IPS-NIHi7 (cell line): ENCODE data around the gene PRPF39.
A peak's percentile ranks its signal among the peaks of the same experiment; 100 is the strongest.
"Not testable (repeated sequence)": the region's sequence is repeated elsewhere in the genome, so short reads cannot be mapped to it uniquely, and the experiment has no call there.

Experiments
- DNase-seq: peaks from one replicate; pipeline ENCODE4 v3.0.0; 2012; ENCODE audit warnings: mixed read lengths; ENCODE audit errors: extremely low spot score

PRPF39 gene

DNA sequence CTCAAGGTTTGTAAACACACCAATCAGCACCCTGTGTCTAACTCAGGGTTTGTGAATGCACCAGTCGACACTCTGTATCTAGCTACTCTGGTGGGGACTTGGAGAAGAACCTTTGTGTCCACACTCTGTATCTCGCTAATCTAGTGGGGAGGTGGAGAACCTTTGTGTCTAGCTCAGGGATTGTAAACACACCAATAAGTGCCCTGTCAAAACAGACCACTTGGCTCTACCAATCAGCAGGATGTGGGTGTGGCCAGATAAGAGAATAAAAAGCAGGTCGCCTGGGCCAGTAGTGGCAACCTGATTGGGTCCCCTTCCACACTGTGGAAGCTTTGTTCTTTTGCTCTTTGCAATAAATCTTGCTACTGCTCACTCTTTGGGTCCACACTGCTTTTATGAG lies 2.8 kb upstream of the PRPF39 start:
- not testable (repeated sequence) for DNase-seq

DNA sequence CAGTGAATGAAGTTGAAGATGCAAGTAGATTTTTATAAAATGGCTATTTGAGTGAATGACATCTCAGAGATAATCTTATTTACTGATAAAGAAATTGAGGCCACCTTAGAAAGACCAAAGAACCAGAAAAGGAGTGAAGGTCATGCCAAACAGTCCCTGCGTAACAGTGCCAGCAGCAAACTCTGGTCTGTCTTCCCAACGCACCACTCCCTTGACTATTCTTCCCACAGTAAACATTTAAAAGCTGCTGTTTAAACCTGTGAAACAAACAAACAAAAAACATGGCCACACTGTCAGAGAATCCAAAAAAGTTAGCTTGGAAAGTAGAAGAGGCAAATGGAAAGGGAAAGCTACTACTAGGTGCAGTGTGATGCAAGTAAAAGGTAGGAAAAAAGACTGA lies 1.5 kb upstream of the PRPF39 start:
- DNase-seq, result no peak

DNA sequence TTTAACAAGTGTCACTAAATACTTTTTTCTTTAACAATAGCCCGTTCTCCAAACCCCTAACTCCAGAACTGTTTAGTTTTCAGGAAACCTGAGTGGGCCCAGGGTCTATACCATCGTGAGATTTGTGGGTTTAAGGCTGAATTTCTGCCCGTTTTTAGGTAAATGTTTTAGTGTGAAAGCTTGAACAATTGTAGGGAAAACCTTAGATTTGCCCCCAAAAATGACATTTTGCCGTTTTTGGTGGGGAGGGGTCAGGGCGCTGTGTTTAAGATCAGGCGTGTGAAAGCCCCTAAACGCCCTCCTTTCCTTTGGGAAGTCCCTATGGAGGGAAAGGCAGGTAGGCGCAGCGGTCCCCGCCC lies 320 bp upstream of the PRPF39 start:
- DNase-seq, result no peak

DNA sequence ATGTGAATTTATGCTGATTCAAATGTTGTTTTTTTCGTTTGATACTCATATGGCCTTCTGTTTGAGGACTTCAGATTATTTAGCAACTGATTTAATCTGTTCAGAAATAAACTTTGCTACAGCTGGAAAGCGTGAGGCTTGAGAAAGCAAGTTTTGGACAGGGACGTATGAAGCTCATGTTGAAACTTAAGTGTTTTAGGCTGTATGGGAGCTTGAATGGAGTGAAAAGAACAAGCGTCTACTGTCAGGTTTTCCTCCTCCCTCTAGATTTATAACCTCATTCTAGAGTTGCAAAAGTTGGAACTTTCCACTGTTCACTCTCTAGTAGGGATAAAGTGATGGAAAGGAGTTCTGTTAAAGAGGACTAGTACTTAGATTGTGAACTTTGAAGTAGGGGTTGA lies 1.0 kb downstream of the PRPF39 start:
- no peak for DNase-seq

DNA sequence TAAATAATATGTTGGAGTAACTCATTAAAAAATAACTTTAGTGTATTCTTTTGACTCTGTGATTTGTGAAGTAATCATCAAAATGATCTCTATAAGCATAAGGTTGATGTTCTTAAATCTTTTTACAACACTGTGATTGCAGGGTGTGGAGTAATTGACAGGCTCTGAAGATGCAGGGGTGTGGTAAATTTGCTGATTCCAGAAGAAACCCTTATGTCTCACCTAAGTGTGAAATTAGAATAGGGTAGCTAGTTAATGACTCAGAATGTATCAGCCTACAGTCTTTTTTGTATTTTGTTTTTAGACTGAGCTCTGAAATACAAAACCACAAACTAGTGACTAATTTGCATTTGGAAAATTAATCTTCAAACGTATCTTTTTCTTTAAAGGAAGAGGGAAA lies 5.9 kb downstream of the PRPF39 start:
- no peak for DNase-seq

DNA sequence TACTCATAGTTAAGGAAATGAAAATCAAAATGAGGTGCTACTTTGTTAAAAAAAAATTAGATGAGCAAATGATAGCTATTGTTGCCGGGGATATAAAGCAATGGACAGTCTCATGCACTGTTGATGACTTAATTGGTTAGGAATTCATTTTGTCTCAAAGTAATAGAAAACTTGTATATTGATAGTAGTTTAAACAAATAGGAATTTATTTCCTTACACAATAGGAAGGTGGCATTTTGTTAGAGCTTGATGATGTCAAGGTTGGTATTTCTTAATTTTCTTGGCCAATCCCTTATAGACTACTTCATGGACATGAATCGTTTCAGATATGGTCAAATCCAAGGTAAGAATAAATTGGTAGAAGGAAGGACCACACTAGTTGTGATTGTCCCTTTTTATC lies 7.8 kb downstream of the PRPF39 start:
- DNase-seq, result no peak

DNA sequence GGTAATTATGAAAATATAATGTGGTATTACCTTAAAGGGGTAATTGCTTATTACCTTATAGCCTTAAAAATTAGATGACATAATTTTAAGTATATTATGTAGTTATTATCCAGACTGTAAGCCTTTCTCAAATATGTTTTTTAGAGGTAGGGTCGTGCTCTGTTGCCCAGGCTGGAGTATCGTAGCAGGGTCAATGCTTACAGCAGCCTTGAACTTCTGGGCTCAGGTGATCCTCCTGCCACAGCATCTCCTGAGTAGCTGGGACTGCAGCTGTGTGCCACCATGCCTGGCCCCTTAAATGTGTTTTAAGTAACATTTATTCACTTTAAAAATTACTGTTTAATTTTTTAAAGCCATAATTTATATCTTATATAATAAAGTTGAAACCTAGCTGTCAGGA lies 10.4 kb downstream of the PRPF39 start:
- DNase-seq, result no peak

DNA sequence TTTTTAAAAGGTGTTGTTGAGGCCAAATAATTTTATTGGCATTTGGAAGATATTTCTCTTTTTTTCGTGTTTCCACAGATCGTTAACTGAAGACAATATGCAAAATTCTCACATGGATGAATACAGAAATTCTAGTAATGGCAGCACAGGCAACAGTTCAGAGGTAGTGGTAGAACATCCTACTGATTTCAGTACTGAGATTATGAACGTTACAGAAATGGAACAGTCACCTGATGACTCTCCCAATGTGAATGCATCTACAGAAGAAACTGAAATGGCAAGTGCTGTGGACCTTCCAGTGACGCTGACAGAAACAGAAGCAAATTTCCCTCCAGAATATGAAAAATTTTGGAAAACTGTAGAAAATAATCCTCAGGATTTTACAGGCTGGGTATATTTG lies 11.2 kb downstream of the PRPF39 start:
- DNase-seq, result no peak

DNA sequence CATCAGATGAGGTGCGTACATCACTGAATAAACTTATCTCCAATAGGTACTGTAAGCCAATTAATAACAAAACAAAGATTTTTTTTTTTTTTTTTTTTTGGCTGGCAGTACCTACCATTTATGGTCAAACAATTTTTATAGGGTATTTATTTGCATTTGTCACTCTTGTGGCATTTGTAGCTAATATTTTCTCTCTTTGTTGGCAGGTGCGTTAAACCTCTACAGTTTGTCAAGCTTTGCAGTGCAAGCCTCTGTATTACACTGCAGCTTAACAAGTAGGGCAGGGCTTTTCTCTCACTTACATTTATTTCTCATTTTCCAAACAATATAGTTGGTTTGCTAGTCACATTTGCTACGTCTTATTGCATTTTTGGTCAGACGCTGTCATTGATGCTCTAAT lies 12.3 kb downstream of the PRPF39 start:
- no peak for DNase-seq

DNA sequence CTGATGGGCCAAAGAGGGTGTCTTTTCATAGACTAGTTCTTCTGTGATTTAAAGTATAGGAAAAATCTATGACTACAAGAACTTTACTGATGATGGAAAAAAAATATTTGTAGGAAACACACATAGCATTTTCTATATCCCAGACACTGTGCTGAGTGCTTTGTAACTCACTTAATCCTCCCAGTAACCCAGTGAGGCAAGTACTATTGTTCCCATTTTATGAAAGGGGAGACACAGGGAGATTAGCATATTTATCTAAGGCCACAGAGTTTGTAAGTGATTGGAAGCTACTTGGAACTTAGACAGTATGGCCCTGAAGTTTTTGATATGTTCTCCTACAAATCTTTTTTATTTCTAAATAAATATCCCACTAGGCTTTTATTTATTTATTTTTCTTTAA lies 19.9 kb downstream of the PRPF39 start:
- DNase-seq, result no peak

DNA sequence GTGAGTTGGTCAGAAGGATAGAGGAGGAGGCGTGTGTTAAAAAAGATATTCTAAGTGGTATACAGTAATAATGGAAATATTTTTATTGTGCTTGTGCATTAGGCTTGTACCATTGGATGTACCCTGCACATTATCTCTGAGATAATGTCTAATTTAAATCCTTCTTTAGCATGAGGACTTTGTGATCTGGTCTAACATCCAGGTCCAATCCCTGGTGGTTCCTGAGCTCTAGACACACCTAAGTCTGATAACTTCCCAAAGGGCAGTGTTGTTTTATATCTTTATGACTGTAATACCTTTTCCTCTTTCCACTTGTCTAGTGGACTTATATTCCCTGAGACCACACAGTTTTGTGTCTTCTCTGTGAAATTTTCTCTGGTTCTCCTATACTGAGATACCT lies 20.6 kb downstream of the PRPF39 start:
- no peak for DNase-seq

DNA sequence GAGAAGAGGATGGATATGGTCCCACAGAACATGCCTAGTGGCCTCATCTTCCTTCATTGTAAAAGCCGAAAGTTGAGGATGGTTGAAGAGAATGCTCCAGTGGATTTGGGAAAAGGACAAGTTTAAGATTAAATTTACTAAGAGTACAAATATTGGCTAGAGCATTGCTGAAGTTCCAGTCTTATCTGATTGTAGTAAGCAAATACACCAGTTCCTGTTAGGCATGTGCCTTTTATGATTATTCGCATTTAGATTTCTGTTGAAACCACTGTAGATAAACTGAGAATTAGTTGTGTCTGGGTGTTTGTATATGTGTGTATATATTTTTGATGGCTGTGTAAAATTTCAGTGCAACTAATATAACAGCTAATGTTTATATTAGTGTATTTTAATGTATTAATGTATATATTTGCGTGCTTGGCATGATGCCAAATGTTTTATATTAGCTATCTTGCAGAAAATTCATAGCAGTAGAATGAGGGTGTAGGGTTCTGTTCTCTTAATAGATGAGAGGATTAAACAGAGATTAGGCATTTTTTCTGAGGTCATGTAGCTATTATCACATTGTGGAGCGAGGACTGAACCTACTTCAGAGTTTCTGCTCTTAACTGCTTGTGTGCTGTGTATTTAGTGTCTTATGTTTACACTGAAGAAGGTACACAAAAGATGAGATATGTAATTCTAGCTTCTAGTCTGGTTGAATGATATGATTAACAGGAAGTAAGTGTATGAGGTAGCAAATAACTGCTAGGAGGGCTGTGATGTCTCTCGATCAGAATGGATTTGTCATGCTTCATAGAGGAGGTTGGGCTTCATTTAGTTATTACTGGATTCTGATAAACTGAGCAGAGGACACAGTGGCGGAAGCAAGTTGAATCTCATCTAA lies 29.2 kb downstream of the PRPF39 start:
- DNase-seq, result no peak

DNA sequence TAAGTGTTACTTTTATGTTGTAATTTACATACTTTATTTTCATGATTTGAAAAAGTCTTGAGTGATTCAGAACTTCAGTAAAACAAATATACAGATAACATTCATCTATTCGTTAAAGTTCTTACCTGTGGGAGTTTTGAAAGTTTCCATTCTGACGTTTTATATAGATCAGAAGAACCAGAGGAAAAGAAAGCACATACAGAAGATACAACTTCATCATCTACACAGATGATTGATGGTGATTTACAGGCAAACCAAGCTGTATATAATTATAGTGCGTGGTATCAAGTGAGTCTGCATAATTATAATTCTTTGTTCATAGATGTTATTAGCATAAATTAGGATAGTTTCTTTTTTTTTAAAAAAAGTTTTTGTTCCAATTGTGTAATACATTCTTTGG lies 30.4 kb downstream of the PRPF39 start:
- DNase-seq, result no peak

DNA sequence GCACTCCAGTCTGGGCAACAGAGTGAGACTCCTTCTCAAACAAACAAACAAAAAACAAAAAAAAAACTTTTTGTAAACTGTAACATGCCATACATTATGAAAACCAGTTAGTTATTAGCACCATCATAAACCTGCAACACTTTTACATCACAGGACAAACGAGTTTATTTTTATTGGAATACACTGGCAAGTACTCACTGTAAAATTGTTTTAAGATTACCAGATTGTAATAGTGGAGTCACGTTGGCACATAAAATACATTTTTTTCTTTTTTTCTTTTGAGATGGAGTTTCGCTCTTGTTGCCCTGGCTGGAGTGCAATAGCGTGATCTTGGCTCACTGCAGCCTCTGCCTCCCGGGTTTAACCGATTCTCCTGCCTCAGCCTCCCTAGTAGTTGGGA lies 34.7 kb downstream of the PRPF39 start:
- DNase-seq, result no peak

DNA sequence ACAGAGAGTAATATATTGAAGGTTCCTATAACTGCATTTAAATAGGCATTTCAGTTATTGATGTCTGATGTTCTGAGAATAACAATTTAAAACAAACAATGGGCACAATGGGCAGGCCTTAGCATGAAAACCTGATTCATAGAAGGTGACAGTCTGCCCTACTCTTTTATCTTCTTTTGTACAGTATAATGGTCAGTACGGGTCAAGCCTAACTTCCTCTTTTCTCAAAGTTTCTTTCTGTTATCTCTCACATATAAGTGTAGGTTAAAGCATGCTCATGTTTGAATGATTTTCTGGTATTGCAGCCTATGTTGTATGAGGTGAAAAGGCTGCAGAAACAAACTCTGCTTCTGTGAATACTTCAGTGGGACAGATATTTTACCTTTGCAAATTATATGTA lies 36.2 kb downstream of the PRPF39 start:
- no peak for DNase-seq

DNA sequence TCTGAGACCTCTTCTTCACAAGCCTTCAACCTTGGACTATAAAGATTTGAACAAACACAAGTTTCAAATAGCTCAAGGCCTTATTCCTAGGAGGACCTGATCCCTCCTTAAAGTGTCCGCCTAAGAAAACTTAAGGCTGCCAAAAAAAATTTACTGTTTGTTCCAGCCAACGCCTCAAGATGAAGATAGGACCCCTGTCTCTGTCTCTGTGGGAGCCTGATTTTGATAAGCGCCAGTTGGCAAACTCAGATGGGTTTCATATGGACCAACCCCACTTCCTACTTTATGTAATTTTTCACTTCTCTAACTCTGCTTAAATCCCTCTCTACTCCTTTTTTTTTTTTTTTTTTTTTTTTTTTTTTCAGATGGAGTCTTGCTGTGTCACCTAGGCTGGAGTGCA lies 39.4 kb downstream of the PRPF39 start:
- DNase-seq, result no peak

DNA sequence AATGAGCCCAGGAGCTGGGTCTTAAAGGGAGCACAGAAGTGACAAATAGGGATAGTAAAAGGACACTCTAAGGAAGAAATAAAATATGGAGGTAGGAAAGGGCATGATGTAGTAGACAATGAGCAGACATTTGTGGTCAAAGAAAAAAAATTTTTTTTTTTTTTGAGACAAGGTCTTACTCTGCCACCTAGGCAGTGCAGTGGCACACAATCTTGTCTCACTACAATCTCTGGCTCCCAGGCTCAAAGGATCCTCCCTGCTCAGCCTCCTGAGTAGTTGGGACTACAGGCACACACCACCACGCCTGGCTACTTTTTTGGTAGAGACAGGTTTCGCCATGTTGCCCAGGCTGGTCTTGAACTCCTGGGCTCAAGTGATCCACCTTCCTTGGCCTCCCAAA lies 41.8 kb downstream of the PRPF39 start:
- no peak for DNase-seq

DNA sequence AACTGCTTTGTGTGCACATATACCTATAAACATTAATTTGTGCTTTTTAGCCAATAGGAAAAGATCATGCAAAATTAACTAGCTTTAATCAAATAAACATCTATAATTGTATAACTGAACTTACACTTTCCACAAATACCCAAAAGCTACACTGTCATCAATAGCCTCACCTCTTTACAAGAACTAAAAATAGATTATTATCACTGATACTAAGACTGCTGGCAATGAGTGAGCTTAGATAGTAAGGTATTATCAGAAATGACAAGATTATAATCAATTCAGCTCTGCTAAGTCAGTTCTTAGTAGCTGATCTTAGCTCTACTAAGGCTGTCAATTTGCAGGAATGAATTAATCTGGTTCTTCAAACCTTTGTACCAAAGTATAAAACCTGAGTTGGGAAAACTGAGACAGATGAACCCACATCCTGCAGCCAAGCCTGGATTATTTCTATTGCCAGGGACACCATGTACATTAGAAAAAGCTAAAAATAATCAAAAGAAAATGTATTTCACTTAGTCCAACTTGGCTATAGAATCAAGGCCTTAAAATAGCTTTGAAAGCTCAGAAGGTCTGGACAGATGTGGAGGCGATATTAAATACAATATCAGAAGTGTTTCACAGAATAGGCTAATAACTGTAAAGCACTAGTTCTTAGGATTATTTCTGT lies 45.2 kb downstream of the PRPF39 start:
- DNase-seq, result no peak

DNA sequence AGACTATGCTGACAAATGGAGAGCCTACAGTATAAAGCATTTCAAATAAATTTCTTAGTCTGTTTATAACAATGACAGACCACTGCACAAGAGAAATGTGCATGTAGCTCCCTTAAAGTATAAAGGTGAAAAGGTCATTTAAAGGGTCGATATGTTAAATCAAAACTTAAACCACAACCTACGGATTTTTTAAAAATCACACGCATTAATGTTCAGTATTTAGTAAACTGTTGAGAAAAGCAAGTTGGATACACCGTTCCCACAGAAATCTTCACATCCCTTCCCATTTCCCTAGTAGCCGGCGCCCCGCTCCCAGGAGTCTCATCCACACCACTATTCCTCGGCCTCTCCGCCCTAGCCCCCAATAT lies 49.8 kb downstream of the PRPF39 start:
- DNase-seq, result no peak

DNA sequence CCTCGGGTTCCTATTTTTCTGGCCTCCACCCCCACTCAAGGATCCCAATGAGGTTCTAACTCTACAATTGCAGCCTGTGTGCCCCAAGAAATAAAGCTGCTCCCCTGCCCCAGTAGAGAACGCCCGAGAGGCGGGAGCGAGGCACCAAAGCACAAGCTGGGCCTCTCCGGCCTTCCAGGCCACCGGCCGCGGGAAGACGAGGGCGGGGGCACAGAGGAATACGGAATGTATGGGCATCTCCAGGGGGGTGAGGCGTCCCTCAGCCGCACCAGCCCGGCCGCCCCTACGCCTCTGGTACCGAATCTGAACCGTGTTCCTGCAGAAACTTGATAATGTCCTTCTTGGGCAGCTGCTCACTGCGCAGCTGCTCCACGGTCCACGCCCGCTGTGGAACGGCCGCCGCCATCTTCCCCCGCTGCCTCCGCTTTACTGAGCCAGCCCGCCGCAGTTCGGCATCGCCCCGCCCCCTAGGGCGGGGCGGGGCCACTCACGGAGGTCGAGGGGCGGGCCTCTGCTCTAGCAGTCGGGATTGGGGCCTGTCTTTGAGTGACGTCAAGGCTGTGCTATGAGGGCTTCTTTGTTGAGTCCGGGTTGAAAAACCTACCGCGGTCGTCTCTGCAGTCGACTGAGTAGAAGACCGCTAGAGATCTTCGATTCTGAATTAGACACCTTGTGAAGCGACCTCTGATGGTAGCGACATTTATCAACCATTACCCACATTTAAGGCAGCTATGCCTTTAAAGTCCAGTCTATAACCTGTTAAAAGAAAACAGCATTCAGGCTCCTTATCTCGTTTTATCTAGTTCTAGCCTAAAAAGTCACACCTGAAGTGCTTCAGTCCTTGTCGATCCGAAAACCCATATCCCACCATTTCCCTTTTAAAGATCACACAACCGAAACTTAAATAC lies 50.4 kb downstream of the PRPF39 start, which contains the start of gene FKBP3:
FKBP3 (minus strand) TSS at position 431 of the 908 bp plus-strand sequence; CDS start at position 406, 25 bp downstream.
- peak; percentile 98 for DNase-seq

DNA sequence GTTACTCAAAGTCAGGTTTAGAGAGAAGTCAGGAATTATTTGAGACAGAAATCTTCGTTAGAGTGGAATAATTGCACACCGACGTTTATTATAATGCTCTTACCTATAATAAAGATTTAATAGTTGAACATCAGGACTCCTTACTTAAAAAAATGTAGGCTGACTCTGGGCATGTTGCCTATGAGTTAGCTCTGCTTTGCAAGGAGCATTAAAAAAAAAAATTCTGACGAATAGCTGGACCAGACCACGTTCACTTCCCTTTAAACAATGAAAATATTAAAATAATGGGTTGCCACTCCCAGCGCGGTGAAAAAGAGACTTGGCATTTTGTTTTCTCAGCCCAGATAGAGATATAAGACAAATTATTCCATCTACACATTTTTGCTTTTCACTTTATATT lies 51.2 kb downstream of the PRPF39 start:
- DNase-seq, result no peak

DNA sequence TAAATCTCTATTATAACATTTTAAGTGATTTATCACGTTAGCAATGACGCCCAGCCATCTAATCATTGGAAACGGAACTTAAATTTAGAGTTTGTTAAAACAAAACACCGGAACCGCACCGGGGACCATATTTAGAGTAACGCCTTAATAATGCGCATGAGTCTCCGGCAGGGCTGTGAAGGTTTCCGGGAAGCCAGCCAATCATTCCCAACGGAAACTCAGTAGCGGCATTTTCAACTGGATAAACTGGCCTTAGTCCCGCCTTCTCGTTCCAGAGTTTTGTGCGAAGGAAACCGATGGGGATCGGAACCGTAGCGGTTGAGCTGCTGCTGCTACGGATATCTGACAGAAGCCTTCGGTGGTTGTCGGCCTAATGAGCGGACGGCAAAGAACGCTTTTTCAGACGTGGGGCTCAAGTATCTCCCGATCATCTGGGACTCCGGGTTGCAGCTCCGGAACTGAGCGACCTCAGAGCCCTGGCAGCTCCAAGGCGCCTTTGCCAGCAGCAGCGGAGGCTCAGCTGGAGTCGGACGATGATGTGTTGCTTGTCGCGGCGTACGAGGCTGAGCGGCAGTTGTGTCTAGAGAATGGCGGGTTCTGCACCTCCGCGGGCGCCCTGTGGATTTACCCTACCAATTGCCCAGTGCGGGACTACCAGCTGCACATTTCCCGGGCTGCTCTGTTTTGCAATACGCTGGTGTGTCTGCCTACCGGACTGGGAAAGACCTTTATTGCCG lies 51.9 kb downstream of the PRPF39 start, which contains the start of gene FANCM:
FANCM (plus strand) TSS at position 272 of the 737 bp plus-strand sequence; CDS start at position 374, 102 bp downstream.
- peak; percentile 87 for DNase-seq
